Measurements from ENCODE around the gene DOCK4.

Gene DOCK4

GRCh38 chr7:112031689-112032088 lies 174.5 kb downstream of the DOCK4 start:
- DNase-seq, result no peak

GRCh38 chr7:112025556-112025955 lies 180.6 kb downstream of the DOCK4 start:
- no peak for DNase-seq

- no peak for DNase-seq
These were observed 182.4 kb downstream of the DOCK4 start for GRCh38 chr7:112023786-112024185.

GRCh38 chr7:112023282-112023681 lies 182.9 kb downstream of the DOCK4 start:
- DNase-seq, result no peak

- DNase-seq, result no peak
These were observed 184.1 kb downstream of the DOCK4 start for GRCh38 chr7:112022128-112022527.

GRCh38 chr7:112021379-112022044 lies 184.7 kb downstream of the DOCK4 start:
- DNase-seq, result no peak

GRCh38 chr7:112020800-112021199 lies 185.4 kb downstream of the DOCK4 start:
- DNase-seq, result no peak

- no peak for DNase-seq
These were observed 186.3 kb downstream of the DOCK4 start for GRCh38 chr7:112019932-112020331.

GRCh38 chr7:112018305-112019030 lies 187.7 kb downstream of the DOCK4 start:
- DNase-seq, result no peak

GRCh38 chr7:112015146-112015545 lies 191.1 kb downstream of the DOCK4 start:
- DNase-seq, result no peak

GRCh38 chr7:112014347-112014746 lies 191.9 kb downstream of the DOCK4 start:
- DNase-seq, result no peak

GRCh38 chr7:112013274-112013673 lies 192.9 kb downstream of the DOCK4 start:
- DNase-seq, result no peak

- no peak for DNase-seq
These were observed 194.0 kb downstream of the DOCK4 start for GRCh38 chr7:112012242-112012641.

- no peak for DNase-seq
These were observed 195.2 kb downstream of the DOCK4 start for GRCh38 chr7:112010994-112011393.

GRCh38 chr7:112010109-112010508 lies 196.1 kb downstream of the DOCK4 start:
- no peak for DNase-seq

- no peak for DNase-seq
These were observed 197.1 kb downstream of the DOCK4 start for GRCh38 chr7:112009081-112009480.

- no peak for DNase-seq
These were observed 199.0 kb downstream of the DOCK4 start for GRCh38 chr7:112007185-112007584.

- no peak for DNase-seq
These were observed 200.1 kb downstream of the DOCK4 start for GRCh38 chr7:112006071-112006470.

- DNase-seq, result no peak
These were observed 200.9 kb downstream of the DOCK4 start for GRCh38 chr7:112005205-112005775.

- no peak for DNase-seq
These were observed 204.9 kb downstream of the DOCK4 start for GRCh38 chr7:112001091-112001826.

- DNase-seq, result no peak
These were observed 207.9 kb downstream of the DOCK4 start for GRCh38 chr7:111998326-111998725.

- DNase-seq, result no peak
These were observed 208.7 kb downstream of the DOCK4 start for GRCh38 chr7:111997546-111997945.

- no peak for DNase-seq
These were observed 213.6 kb downstream of the DOCK4 start for GRCh38 chr7:111992601-111993000.

- no peak for DNase-seq
These were observed 215.6 kb downstream of the DOCK4 start for GRCh38 chr7:111990643-111991042.
